Measurements from ENCODE around the gene SLC26A1.

SLC26A1 gene

GRCh38 chr4:1029529-1029928 is 36.3 kb upstream of the SLC26A1 start:
- no peak for DNase-seq (ENCODE audit: low read depth in 1 of 2, low spot score in 1 of 2)

GRCh38 chr4:1028574-1029220 is 35.5 kb upstream of the SLC26A1 start:
- DNase-seq (ENCODE audit: low read depth in 1 of 2, low spot score in 1 of 2): no peak

- no peak for DNase-seq (ENCODE audit: low read depth in 1 of 2, low spot score in 1 of 2)
These were observed 34.7 kb upstream of the SLC26A1 start for GRCh38 chr4:1027915-1028238.

GRCh38 chr4:1027219-1027914 is 34.2 kb upstream of the SLC26A1 start:
- no peak for DNase-seq (ENCODE audit: low read depth in 1 of 2, low spot score in 1 of 2)

- DNase-seq (ENCODE audit: low read depth in 1 of 2, low spot score in 1 of 2): peak in 1 of 2 donors; percentile 29
These were observed 32.9 kb upstream of the SLC26A1 start for GRCh38 chr4:1026115-1026514.

GRCh38 chr4:1024882-1025545 is 31.8 kb upstream of the SLC26A1 start:
- DNase-seq (ENCODE audit: low read depth in 1 of 2, low spot score in 1 of 2): no peak

- no peak for DNase-seq (ENCODE audit: low read depth in 1 of 2, low spot score in 1 of 2)
These were observed 30.9 kb upstream of the SLC26A1 start for GRCh38 chr4:1023895-1024740.

GRCh38 chr4:1023075-1023640 is 30.0 kb upstream of the SLC26A1 start:
- DNase-seq (ENCODE audit: low read depth in 1 of 2, low spot score in 1 of 2): no peak

GRCh38 chr4:1022739-1023066 is 29.5 kb upstream of the SLC26A1 start:
- DNase-seq (ENCODE audit: low read depth in 1 of 2, low spot score in 1 of 2): no peak

- no peak for DNase-seq (ENCODE audit: low read depth in 1 of 2, low spot score in 1 of 2)
These were observed 29.0 kb upstream of the SLC26A1 start for GRCh38 chr4:1022051-1022738.

GRCh38 chr4:1021386-1022050 is 28.3 kb upstream of the SLC26A1 start:
- DNase-seq (ENCODE audit: low read depth in 1 of 2, low spot score in 1 of 2): no peak

GRCh38 chr4:1019729-1020470 is 26.7 kb upstream of the SLC26A1 start:
- no peak for DNase-seq (ENCODE audit: low read depth in 1 of 2, low spot score in 1 of 2)

- no peak for DNase-seq (ENCODE audit: low read depth in 1 of 2, low spot score in 1 of 2)
These were observed 26.1 kb upstream of the SLC26A1 start for GRCh38 chr4:1019320-1019719.

- no peak for DNase-seq (ENCODE audit: low read depth in 1 of 2, low spot score in 1 of 2)
These were observed 25.2 kb upstream of the SLC26A1 start for GRCh38 chr4:1018147-1019020.

- no peak for DNase-seq (ENCODE audit: low read depth in 1 of 2, low spot score in 1 of 2)
These were observed 24.5 kb upstream of the SLC26A1 start for GRCh38 chr4:1017706-1018105.

- DNase-seq (ENCODE audit: low read depth in 1 of 2, low spot score in 1 of 2): no peak
These were observed 24.0 kb upstream of the SLC26A1 start for GRCh38 chr4:1017211-1017610.

- DNase-seq (ENCODE audit: low read depth in 1 of 2, low spot score in 1 of 2): no peak
These were observed 22.5 kb upstream of the SLC26A1 start for GRCh38 chr4:1015746-1016145.

GRCh38 chr4:1015179-1015578 is 22.0 kb upstream of the SLC26A1 start:
- DNase-seq (ENCODE audit: low read depth in 1 of 2, low spot score in 1 of 2): no peak

Data from stimulated activated CD4-positive, alpha-beta T cell treated with anti-CD3 and anti-CD28 coated beads, Interleukin-15, amount 100 ng/mL, for 1 hour (primary cell).